ENCODE measurements around the gene SCLT1.

Gene SCLT1

DNA sequence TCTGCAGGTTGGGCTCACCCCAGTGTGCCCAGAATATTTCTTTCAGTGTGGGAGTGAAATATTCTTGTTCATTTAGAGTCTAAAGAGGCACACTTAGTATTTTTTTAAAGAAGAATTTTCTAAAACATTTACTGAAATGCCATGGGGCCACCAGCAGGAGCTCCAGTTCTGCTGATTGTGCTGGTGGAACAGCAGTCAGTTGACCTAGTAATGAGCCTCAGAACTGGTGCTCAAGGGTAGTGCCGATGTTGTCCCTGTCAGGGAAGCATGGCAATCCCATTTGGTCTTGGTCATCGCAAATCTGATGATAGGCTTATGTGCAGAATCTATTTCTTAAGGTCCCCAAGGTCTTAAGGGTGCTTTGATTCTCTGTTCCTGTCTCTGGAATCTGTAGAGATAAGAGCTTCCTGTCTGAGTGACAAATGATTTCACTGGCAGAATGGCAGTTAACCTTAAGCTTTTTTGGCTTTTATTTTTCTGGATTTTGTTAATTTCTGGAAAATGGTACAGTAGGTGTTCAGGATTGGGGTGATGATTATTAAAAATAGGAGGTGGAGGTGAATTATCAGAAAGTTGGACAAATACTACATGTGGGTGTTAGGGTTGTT lies 252.5 kb downstream of the SCLT1 start:
- no peak for DNase-seq (ENCODE audit: low read depth)

DNA sequence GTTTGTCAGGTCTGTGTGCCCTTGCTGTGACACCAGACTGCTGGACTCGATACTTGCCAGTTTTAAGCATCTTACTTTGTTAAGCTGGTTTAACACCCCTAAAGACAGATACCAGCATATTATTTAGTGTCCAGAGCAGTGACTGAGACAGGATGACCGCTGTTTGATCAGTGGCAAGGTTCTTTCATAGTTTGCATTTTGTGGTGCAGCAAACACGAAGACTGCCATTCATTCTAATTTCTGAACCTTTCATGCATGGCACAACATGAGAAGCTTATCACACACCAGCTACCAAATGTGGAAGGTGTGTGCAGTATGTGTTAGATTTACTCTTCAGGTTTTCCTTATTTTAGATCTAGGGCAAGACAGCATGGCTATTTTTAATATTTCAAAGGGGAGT lies 255.7 kb downstream of the SCLT1 start:
- DNase-seq (ENCODE audit: low read depth): no peak

DNA sequence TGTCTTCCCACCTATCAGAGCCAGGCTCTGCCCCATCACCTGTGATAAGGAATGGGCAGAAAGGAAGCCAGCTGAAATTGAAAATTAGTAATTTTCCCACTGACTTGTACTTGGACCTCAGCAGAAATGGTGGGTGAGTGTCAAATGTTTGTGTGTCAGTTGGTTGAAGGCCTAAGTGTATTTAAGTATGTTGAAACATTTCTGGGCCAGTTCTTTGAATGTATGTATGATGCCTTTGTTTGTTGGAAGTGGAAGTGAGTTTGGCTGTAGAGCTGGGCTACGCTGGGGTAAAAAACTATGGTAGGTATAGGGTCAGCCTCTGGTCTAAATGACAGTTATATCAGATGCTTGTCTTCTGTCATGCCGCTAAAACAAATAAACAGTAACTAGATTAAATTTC lies 256.1 kb downstream of the SCLT1 start:
- no peak for DNase-seq (ENCODE audit: low read depth)

DNA sequence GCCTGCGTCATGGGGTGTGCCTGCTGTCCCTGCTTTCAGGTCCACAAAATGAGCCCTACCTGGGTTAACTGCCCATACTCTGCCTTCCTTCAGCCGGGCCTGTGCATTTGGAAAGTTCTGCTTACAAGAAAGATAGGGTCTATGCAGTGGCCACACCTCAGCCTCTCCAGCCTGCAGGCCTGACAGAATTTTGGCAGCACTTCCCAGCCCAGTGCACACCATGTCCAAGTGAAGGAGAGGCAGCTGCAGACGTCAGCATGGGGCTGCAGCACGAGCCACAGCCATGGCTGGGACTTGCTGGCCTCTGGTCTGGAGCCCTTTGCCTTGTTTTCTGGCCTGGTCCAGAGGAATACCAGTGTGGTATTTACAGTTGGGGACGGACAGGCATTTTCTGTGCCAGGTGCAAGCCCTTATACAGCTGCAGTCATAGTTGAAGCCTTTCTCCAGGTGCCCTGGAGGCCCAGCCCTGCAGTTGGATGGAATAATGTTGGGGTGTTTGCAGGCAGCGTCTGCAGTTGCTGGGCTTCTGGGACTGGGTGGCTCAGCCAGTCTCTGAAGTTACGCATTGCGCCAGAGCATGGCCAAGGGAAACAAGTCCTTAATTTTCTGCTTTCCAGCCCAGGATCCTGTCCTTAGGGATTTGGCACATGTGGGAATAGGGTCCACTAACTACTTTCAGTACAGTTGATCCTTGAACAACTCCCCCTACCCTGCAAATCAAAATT lies 257.7 kb downstream of the SCLT1 start:
- DNase-seq (ENCODE audit: low read depth): no peak
